Astrocyte of the spinal cord (primary cell): Measurements from ENCODE around the gene AOPEP.
"Not testable (repeated sequence)": the region's sequence is repeated elsewhere in the genome, so short reads cannot be mapped to it uniquely, and the experiment has no call there.

Experiments used
- DNase-seq: peaks from one replicate; pipeline ENCODE4 v3.0.0; 2011; ENCODE audit warnings: low read depth, low spot score
- H3K4me3 ChIP-seq: 2 replicates; pipeline ENCODE4 v1.5.1; 2011; ENCODE audit warnings: low read depth, mild to moderate bottlenecking, low read length, moderate library complexity
- in situ Hi-C: cut with HindIII; loops from 2 replicates; pipeline ENCODE4 v1.10.0; 2017; ENCODE audit warnings: low sequenced_read_pairs
- TF ChIP-seq, protein P1 (sequence below): IDR thresholded peaks from 2 replicates; pipeline ENCODE4 v1.5.1; 2012; ENCODE audit warnings: low read depth, mild to moderate bottlenecking, low read length, inconsistent platforms

Gene AOPEP

DNA sequence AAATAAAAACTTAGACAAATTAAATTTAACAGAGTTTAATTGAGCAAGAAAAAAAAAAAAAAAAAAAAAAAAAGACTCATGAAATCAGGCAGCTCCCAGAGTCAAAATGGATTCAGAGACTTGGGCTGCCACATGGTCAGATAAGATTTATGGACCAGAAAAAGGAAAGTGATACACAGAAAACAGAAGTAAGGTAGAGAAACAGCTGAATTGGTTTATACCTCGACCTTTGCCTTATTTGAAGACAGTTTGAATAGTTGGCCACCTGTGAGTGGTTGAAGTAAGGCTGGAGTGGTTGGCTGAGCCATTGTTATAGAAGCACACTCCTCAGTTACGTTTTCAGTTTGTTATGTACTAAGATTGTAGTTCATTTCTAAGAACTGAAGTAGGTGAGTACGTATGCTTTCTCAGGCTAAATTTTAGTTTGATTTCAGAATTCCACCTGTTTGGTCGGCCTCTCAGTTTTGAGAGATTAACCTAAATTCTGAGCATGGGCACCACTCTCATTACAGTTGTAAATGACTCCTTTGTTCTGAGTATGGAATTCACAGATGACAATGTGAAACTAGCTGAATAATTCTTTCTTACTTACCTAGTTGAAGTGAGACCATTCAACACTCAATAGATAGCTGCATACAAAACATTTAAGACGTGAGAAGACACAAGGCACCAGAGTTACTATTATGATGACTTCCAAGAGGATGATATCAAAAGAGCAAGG, 149.0 kb downstream of the AOPEP start:
- TF ChIP-seq, protein P1, sequence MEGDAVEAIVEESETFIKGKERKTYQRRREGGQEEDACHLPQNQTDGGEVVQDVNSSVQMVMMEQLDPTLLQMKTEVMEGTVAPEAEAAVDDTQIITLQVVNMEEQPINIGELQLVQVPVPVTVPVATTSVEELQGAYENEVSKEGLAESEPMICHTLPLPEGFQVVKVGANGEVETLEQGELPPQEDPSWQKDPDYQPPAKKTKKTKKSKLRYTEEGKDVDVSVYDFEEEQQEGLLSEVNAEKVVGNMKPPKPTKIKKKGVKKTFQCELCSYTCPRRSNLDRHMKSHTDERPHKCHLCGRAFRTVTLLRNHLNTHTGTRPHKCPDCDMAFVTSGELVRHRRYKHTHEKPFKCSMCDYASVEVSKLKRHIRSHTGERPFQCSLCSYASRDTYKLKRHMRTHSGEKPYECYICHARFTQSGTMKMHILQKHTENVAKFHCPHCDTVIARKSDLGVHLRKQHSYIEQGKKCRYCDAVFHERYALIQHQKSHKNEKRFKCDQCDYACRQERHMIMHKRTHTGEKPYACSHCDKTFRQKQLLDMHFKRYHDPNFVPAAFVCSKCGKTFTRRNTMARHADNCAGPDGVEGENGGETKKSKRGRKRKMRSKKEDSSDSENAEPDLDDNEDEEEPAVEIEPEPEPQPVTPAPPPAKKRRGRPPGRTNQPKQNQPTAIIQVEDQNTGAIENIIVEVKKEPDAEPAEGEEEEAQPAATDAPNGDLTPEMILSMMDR: no peak
- in situ Hi-C loops: no loop called here
- H3K4me3 ChIP-seq: no peak overlapping the region
- DNase-seq: no peak

DNA sequence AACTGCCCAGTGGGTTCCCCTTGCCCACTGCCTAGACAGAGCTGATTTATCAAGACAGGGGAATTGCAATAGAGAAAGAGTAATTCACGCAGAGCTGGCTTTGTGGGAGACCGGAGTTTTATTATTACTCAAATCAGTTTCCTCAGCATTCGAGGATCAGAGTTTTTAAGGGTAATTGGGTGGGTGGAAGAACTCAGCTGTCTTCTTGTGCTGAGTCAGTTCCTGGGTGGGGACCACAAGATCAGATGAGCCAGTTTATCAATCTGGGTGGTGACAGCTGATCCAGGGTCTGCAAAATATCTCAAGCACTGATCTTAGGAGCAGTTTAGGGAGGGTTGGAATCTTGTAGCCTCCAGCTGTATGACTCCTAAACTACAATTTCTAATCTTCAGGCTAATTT, 152.3 kb downstream of the AOPEP start:
- H3K4me3 ChIP-seq, DNase-seq, in situ Hi-C loops: not testable (repeated sequence)

DNA sequence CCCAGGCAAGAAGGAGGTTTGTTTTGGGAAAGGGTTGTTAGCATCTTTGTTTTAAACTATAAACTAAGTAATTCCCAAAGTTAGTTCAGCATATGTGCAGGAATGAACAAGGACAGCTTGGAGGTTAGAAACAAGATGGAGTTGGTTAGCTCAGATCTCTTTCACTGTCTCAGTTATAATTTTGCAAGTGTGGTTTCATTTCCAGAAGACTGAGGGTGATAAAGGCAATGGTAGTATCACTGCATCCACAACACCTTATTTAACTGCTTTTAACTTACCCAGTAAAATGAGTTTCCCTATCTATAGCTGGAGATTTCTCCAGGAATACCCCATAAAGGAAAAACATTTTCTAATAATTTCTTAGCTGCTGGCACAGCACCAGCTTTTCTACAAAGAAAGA, 152.7 kb downstream of the AOPEP start:
- no peak overlapping the region for H3K4me3 ChIP-seq
- in situ Hi-C loops: no loop called here
- TF ChIP-seq, protein P1: no peak
- no peak for DNase-seq

DNA sequence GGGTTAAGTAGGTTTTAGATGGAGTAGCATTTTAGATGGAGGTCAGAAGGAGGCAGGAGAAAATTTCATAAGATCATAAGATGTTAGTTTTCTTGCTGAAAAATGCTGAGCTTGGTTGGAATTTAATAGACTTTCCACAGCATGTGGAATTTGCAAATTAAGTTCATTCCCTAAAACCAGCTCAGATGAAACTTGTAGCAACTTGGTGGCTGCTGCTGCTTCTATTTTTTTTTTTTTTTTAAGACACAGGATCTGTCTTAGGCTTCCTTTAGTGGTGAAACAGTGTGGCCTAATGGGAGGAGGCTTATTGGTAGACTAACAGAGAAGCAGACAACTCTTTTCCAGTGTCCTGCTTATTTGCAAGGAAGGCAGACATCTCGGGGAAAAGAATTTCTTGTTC, 154.5 kb downstream of the AOPEP start:
- in situ Hi-C loops: no loop called here
- TF ChIP-seq, protein P1: no peak
- DNase-seq: no peak
- no peak overlapping the region for H3K4me3 ChIP-seq

DNA sequence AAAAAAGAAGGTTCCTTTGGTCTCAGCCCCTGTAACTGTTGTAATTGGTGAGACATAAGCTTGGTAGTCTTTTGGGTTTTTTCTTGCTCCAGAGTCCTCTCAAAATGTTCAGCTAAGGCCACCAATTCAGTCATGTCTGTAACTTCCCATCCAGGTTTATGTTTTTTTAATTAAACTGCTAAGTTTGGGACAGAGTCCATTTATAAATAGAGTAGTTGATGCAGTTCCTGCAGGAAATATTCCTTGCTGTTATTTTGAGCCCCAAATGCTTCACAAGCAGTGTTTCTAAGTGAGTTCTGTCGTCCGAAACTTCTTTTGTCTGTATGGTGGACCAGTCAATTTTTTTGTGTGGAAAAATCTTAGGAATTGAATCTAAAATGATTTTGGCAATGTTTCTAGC, 155.0 kb downstream of the AOPEP start:
- TF ChIP-seq, protein P1: no peak
- H3K4me3 ChIP-seq: no peak overlapping the region
- DNase-seq: no peak
- in situ Hi-C loops: no loop called here

DNA sequence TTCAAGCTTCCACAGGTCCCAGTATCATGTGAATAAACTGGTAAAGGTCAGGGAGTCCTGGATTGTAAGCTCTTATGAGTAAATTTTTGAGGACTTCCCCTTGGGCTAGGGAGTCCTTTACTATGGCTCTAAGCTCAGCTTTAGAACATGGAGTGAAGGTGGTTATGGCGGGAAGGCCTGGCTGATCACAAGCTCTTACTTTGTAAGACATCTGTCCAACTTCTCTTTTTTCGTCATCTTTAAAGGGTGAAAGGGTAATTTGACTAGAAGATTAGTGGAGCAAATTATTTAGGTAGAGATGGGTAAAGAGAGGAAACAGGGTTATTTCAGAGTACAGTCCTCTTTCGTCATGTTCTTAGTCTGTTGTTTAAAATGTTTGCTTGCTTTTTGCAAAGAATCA, 155.4 kb downstream of the AOPEP start:
- DNase-seq: no peak
- H3K4me3 ChIP-seq: no peak overlapping the region
- TF ChIP-seq, protein P1: no peak
- in situ Hi-C loops: no loop called here

DNA sequence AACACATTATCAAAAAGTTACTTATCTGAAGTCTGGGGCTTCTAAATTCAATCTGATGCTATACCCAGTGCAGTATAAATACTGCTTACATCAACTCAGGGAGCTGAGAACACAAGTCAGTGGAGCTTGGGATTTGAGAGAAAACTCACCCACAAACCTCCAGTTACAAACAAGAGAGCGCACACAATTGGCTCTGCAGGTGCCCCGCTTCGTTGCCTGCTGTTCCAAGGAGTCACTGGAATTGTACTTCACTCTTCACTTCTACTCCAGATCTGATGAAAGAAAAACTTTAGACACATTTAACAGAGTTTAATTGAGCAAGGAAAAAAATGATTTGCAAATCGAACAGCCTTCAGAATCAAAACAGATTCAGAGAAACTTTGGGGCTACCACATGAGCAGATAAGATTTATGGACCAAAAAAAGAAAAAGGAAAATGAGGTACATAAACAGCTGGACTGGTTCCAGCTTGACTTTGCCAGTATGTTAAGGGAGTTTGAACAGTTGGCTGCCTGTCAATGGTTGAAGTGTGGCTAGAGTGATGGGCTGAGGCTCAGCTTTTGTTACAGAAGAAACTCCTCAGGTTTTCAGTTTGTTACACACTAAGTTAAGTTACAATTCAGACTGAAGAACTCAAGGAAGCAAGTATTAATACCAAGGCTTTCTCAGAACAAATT, 156.6 kb downstream of the AOPEP start:
- no peak overlapping the region for H3K4me3 ChIP-seq
- in situ Hi-C loops: no loop called here
- TF ChIP-seq, protein P1: no peak
- DNase-seq: no peak
